ENCODE results near the gene LYZL4.

DNA sequence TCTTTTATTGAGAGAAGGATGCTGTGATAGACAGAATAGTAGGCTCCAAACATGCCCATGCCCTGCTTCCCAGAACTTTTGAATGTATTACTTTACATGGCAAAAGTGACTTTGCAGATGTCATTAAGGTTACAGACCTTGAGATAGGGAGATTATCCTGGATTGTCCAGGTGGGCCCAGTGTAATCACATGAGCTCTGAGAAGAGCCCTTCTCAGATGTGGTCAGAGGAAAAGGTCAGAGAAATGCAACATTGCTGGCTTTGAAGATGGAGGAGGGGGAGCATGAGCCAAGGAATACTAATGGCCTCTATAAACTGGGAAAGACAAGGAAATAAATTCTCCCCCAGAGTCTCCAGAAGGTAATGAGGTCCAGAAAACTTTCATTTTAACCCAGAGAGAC, 45.8 kb upstream of the LYZL4 start:
- no peak for TF ChIP-seq MEF2A (IDR thresholded peaks at IDR 0.05; ENCODE audit: borderline replicate concordance, low read depth)
- no peak for TF ChIP-seq JUND (IDR thresholded peaks at IDR 0.05)
- TF ChIP-seq, protein P1, sequence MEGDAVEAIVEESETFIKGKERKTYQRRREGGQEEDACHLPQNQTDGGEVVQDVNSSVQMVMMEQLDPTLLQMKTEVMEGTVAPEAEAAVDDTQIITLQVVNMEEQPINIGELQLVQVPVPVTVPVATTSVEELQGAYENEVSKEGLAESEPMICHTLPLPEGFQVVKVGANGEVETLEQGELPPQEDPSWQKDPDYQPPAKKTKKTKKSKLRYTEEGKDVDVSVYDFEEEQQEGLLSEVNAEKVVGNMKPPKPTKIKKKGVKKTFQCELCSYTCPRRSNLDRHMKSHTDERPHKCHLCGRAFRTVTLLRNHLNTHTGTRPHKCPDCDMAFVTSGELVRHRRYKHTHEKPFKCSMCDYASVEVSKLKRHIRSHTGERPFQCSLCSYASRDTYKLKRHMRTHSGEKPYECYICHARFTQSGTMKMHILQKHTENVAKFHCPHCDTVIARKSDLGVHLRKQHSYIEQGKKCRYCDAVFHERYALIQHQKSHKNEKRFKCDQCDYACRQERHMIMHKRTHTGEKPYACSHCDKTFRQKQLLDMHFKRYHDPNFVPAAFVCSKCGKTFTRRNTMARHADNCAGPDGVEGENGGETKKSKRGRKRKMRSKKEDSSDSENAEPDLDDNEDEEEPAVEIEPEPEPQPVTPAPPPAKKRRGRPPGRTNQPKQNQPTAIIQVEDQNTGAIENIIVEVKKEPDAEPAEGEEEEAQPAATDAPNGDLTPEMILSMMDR (IDR thresholded peaks at IDR 0.05) = no peak
